ENCODE measurements around the gene FAM217B. TPM values are rescaled to one million over a fixed set of nuclear protein-coding genes. Genes with fewer than 3 reads are reported as not detected.
A peak's percentile ranks its signal among the peaks of the same experiment; 100 is the strongest.

FAM217B gene, protein sequence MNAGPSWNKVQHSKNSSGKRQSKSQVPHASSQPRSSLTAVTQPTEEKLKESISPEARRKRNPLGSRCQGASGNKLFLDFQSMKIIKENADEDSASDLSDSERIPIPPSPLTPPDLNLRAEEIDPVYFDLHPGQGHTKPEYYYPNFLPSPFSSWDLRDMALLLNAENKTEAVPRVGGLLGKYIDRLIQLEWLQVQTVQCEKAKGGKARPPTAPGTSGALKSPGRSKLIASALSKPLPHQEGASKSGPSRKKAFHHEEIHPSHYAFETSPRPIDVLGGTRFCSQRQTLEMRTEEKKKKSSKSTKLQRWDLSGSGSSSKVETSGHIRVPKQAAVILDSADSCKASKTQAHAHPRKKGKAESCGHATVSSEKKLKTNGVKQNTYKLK
- 4.4 TPM for polyA plus RNA-seq (2013, experiment 1 of 2; ENCODE audit: insufficient read length)
- polyA plus RNA-seq (2013, experiment 2 of 2; ENCODE audit: insufficient read length): 4.4 TPM

DNA sequence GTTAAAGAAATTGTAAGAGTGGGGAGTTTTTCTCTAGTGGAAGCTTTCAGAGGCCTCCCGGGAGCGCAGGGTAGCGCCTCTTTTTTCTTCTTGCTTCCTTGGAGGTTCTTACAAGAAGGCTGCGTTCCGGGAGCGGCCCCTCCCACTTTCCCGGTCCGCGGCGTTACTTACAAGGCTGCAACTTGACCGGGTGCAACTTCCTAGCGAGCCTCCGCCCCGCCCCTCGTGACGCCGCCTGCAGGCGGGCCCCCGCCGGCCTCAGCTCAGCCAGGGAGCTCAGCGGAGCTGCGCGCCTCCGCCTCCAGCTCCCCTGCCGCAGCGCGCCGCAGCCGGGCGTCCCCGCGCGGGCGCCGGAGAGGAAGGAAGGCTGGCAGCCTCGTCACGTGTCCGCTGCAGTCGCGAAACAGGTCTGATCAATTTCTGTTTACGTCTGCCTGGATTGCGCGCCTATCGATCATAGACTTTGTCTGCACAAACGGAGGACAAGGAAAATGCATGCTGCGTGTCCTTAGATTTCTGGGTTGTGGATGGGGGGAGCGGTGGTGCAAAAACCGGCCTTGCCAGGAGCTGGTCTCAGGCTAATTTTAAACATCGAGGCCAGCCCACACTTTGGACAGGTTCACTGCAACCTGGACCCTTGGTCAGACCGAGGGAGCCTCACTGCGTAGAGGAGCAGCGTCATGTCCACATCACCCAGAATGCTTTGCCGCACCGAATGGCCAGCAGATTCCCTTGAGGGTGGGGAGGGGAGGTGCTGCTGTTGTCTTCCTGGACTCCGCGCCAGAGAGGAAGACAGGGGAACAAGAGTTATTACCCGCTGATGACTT lies at the start of gene FAM217B, which contains the start of gene PPP1R3D:
Gene FAM217B (plus strand): TSS at position 261 of the 827 bp plus-strand sequence. CDS start 3,555 bp downstream, outside the sequence.
Gene PPP1R3D (minus strand): TSS at position 177 of the 827 bp plus-strand sequence. CDS start 374 bp downstream, outside the sequence.
- peak; percentile 95 for DNase-seq

DNA sequence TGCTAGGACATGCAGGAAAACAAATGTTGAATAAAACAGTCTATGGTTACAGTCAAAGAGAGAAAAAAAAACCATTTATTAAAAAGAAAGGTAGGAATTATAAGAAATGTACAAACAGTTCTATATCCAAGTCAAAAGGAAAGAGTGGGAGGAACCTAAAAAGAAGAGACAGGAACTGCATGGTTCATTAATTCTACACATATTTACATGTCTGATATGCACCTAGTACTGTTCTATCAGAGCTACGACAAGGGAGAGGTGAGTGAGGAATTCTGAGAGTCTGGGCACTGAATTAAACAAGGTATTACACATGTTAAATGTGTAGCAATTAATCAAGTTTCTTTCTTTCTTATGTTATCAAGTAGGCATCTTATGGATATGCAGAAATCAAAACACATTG lies 48.6 kb upstream of the FAM217B start:
- no peak for DNase-seq

DNA sequence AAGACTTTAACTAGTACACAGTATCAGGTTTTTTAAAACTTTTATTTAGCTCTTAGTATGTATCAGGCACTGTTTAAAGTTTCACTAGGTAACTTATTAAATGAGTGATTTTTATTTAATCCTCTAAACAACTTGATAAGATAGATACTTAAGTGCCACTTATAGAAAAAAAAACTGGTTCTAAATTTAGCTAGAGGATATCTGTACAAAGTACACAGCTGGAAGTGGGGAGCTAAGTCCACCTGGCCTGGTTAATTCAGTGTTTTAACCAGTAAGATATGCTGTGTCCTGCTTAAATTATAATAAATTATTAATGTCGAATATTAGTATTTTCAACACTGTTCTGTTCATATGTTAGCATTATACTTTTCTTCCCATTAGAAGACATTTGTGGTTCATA lies 44.3 kb upstream of the FAM217B start:
- no peak for DNase-seq

DNA sequence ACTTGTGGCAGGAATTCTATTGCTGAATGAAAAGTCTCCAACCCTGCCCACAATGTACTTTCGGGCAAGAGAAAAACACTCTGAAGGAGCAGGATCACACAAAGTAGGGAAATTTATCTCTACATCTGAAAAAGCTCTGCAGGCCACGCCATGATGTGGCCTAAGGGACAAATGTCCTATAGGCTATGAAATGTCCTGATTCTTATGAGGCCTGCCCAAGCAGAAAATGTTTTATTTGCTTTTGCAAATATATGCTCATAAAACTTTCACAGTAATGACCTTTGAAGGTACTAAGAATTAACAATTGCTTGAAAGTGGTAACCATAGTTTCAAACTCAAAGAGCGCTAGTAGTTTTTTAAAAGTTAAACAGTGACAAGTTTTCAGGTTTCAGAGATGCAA lies 37.7 kb upstream of the FAM217B start:
- no peak for DNase-seq

DNA sequence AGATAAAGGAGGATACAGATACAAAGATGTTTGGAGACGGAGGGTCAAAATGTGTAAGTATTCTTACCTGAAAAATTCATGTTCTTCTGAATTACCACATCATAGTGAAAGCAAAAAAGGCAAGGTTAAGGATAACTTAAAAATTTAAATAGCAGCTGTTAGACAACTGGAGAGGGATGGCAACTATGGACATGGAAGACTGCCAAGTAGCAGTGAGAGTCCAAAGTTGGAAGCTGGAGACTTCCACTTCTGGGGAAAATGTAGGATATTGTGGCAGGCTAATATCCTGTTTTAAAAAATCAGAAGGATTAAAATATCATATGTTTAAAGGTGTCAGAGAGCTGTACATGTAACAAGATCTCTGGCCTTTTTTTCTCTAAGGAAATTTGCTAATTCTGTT lies 36.6 kb upstream of the FAM217B start:
- DNase-seq: no peak

DNA sequence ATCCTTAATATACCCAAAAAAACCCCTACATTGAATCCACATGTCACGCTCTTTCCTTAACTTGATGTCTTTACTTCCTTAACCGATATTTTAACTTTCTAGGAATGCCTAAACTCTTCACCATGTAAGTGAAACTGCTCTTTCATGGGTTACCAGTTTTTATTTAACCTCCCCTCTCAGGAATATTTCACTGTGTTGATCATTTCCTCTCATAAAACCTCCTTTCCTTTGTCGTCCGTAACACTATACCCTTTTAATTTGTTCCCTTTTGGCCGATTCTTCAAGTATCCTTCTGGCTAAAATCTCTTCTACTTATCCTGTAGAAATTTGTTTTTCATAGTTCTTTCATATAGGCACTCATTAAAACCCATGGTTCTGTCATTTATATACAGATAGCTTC lies 31.3 kb upstream of the FAM217B start:
- no peak for DNase-seq

DNA sequence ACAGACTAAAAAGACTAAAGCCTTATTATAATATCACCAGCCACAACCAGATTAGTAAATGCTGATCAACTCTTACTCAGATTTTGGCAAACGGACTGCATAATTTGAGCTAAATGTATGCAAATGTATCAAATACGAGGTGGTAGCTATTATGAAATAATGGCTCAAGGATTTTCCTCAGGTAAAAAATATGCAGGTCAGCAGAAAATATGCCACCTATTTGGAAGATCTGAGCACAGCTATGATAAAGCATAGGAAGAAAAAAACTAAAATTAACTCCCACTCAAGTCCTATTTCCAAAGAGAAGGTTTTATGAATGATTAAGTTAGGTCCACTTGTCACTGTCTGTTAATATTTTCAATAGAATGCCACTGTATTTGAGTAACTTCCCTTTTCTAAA lies 29.1 kb upstream of the FAM217B start:
- DNase-seq: no peak

DNA sequence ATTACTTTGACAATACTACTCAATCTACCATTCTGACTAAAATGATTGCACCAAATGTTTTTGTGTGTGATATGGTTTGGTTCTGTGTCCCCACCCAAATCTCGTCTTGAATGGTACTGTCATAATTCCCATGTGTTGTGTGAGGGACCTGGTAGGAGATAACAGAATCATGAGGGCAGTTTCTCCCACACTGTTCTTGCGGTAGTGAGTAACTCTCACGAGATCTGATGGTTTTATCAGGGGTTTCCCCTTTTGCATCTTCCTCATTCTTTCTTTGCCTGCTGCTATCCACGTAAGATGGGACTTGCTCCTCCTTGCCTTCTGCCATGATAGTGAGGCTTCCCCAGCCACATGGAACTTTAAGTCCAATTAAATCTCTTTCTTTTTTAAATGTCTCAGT lies 27.6 kb upstream of the FAM217B start:
- DNase-seq: no peak

DNA sequence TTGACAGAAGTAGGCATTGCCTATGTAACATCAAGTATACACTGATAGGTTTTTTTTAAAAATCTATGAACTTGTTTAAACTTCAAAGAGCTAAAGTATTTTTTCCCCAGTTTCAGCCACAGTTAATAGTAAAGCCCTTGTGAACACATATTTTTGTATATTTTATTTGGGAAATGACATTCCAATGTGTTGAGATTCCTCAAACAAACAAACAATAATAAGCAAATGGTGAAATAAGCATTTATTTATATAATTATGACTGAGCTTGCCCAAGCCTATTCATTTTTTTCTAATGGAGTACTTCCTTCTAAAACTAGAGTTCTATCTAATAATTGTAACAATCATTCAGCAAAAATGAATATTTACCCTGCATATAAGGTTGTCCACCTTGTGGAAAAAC lies 19.2 kb upstream of the FAM217B start:
- DNase-seq: no peak

DNA sequence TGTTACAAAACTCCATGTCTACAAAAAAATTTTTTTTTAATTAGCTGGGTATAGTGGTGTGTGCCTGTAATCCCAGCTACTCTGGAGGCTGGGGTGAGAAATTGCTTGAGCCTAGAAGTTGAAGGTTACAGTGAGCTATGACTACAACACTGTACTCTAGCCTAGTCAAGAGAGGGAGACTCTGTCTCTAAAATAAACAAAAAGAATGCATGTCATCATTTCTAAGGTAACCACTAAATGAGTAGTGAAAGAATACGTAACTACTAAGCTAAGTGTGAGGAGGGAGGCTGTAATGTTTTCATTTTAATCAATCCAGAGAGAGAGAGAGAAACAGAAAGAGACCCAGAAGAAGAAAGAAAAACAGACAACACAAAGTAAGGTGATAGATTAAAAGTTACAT lies 16.7 kb upstream of the FAM217B start:
- no peak for DNase-seq

DNA sequence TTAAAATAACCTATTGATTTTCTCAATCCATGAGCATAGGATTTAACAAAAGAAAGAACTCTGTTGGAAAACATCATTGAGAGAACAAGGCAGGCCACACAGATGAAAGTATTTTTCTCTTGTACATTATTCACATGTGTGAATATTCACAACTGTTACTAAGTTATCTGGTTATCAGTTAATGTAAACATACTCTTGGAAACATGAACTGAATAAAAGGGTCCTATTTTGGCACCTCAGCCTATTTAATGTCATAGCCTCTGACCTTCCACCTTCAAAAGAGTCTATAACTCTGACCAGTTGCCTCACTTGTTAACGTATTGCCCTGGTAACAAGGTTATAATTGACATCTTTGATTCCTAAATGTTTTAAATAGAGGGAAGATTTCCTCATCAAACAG lies 14.8 kb upstream of the FAM217B start:
- no peak for DNase-seq

DNA sequence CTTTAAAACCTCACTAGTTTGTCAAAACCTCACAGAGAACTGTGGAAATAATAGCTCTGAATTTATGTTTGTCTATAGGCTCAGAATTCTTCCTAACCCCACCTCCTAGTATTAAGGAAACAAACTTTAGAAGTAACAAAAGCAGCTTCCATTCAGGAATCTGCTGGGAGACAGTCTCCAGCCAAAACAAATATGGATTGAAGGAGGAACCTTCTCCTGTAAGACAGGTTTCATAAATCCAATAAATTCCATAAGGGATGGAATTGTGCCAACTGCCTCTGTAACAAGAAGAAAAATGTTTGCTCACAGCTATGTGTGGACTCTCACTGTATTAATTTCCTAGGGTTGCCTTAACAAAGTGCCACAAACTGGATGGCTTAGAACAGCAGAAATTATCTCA lies 14.3 kb upstream of the FAM217B start:
- DNase-seq: peak; percentile 38

DNA sequence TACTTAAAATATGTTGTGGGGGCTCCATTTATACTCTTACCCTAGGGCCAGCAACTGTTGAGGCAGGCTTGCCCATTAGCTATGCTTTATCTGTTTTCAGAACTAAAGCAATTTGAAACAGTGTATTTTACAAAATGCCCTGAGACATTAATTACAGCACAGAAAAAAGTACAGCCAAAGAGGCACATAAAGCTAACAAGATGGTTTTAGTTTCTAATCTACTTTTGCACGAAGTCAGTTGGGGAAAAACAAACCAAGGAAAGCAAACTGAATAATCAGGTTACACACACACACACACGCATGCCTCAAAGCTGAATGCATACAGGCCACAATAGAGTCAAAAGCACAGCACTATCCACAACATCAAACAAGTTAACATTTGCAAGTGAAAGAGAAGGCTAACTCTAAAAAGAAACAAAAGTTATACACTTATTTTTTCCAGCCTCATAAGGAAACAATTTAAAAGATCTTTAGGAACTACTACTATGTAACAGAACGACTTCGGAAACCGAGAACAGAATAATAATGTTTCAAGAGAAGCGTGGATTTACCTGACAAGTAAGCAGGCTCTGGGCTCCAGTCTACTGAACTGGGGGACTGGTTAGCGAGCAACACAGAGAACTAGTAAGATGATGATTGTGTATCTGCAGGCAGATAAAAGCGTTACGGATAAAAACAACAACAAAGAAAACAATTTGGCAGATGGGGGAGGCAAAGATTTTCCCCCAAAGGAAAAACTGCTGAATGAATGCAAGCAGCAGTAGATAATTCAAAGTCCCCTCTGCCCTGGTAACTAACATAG lies 8.5 kb upstream of the FAM217B start:
- DNase-seq: no peak

DNA sequence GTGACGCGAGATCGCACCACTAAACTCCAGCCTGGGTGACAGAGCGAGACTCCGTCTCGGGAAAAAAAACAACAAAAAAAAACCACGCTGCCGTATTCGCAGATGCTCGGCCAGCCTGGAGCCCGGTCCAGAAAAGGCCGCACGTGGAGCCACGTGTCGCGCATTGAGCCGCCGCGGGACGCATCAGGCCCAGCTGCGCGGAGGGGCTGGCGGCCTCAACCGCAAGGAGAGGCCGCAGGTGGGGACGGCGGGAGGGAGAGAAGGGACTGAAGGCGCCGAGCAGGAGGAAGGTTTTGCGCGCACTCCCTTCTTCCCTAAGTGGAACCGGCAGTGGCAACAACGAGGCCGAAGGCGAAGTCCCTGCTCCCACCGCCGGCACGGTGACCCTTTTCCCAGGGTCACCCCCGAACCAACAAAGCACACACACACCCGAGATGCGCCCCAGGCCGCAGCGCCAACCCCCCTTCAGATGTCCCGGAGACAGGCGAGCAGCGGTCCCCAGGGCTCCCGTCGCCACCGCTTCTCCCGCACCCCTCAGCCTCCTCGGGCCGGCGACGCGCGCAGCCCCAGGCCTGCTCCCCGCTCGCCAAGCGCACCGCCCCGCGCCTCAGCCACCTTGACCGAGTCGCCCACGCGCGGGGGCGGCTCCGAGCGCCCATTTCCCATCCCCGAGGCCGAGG lies 7.4 kb upstream of the FAM217B start:
- no peak for DNase-seq

DNA sequence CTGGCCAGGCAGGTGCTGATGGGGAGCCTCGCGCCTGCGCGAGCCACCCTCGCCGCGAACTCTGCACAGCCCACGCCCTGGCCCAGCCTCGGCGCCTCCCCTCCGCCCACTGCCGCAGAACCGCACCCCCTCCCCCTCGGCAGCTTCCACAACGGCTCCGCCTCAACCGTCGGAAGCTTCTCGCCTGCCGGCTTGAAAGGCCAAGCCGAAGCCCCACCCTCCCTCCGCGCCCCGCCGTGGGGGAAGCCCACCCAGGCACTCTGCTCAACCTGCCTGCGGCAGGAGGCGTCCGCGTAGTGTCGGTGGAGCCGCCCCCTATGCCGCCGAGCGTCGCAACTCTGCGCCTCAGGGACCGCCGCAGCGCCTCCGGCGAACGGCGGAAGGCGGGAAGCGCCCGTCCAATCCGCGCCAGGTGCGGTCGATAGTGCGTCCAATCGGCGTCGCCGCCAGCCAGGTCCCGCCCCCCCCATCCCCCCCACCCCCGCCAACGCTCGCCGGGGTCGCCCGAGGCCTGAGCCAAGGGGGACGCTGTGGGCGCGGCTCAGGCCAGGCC lies 6.8 kb upstream of the FAM217B start, which contains the start of gene SYCP2:
Gene SYCP2 (minus strand): TSS at position 342 of the 553 bp plus-strand sequence. CDS start 11,224 bp downstream, outside the sequence.
- peak; percentile 66 for DNase-seq

DNA sequence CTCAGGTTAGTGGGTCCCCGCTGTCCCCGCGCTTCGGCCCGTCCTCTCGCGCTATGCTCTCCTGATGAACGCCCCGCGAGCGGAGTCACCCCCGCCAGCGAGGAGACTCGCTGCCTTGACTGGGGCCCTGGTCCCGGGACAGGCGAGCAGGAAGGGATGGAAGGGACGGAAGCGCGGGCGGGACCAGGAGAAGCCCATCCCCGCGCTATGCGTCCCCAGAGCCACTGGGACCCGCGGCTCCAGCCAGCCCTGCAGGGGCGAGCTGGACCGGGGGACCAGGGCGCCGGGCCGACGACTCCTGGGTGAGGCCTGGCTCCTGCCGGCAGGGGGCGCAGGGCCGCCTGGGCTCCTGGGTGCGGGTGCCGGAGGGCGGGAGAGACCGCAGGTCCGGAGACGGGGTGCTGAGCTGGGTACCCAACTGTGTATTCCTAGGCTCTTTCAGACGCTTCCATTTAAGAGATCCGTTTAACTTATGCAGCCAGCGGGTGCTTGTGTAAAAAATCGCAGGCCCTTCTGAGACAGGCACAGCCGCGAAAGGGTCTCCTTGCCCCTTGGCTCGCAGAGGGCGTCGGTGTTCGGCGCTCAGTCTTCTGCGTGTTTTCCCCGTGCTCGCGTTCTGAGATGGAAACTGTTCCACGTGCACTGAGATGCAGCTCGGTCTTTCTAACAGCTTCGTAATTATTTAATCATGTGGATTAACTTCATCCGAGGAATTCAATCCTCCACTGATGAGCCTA lies 6.2 kb upstream of the FAM217B start:
- DNase-seq: peak; percentile 74

DNA sequence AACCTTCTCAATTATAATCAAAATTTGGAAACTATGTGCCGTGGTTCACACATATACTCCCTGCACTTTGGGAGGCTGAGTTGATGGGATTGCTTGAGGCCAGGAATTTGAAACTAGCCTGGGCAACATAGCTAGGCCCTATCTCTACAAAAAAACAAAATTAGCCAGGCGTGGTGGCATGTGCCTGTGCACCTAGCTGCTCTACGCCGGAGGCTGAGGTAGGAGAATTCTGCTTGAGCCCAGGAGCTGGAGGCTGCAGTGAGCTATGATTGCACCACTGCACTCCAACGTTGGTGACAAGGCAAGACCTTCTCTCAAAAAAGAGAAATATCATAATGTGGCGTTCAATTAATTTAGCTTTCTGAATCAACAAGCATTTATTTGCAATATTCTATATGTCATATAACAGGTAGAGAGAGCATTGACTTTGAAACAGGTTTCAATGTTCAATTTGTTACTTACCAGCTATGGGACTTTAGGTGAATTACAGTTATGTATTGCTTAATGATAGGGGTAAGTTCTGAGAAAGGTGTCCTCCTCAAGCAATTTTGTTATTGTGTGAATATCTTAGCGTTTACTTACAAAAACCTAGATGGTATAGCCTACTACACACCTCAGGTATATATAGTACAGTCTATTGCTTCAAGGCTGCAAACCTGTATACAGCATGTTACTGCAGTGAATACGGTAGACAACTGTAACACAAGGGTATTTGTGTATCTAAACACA lies 4.6 kb upstream of the FAM217B start:
- DNase-seq: no peak

DNA sequence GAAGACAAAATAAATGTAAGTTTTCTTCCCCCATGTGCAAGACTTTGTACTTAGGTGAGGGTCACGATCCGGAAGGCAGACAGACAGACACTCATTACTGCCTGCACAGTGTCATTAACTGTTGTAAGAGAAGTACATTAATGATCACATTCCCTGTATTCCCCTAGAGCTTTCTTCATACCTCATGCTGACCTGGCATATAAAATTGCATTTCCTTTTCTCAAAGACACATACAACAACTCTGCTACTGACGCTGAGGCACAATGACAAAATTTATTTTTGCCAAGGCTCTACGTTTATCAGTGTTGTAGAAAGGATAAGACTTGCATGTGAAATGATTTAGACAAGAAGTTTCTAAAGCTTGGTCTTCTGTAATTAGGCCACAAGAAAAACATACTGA lies 3.8 kb upstream of the FAM217B start:
- DNase-seq: no peak

DNA sequence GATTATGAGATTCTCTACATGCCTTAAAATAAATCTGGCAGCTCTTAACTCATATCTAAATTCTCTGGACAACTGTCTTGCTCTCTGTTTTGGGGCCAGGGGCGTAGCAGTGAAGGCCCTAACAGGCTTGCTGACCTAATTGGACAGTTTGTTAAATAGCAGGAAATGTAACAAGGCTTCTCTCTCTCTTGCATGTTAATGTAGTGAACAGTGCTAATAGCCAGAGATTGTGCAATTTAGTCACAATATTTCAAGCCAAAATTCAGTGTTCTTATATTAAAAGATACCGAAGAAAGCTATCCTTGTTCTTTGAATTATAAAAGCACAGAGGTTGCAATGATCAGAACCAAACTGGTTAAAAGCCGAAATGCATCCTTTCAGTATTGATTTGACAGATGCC lies 3.0 kb upstream of the FAM217B start:
- DNase-seq: no peak

DNA sequence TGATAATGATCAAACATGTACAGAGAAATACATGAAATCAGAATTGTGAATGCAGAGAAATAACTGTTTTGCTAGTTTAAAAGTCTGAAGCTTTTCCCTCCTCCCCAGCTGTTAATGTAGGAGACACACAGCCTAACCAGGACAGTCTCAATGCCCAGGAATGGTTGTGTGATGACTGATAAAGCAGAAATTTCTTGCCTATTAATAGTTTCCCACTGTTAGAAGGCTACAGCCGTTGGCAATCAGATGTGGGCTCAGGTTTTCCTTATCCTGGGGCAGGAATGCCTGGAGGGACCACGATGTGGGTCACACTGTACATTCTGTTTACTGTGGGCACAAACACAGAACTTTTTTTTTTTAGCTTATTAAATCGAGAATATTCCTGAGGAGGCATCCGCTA lies 2.0 kb upstream of the FAM217B start:
- DNase-seq: peak; percentile 62

Data from fibroblast of skin of scalp (primary cell).